ENCODE results near the gene HMGCR.

DNA sequence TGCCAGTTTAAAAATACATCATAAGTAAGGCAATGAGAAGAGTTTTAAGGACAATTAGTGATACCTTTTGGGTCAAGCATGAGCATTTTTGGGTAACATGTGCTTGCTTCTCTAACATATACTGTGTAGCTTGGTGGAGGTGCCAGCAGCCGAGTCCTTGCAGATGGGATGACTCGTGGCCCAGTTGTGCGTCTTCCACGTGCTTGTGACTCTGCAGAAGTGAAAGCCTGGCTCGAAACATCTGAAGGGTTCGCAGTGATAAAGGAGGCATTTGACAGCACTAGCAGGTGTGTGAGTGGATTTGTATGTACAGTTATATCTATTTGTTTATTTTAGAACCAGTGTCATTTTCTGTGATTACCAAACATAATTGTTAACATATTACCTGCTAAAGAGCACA lies 18.2 kb downstream of the HMGCR start:
- TF ChIP-seq, protein P1, sequence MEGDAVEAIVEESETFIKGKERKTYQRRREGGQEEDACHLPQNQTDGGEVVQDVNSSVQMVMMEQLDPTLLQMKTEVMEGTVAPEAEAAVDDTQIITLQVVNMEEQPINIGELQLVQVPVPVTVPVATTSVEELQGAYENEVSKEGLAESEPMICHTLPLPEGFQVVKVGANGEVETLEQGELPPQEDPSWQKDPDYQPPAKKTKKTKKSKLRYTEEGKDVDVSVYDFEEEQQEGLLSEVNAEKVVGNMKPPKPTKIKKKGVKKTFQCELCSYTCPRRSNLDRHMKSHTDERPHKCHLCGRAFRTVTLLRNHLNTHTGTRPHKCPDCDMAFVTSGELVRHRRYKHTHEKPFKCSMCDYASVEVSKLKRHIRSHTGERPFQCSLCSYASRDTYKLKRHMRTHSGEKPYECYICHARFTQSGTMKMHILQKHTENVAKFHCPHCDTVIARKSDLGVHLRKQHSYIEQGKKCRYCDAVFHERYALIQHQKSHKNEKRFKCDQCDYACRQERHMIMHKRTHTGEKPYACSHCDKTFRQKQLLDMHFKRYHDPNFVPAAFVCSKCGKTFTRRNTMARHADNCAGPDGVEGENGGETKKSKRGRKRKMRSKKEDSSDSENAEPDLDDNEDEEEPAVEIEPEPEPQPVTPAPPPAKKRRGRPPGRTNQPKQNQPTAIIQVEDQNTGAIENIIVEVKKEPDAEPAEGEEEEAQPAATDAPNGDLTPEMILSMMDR (IDR thresholded peaks at IDR 0.05; ENCODE audit: low read depth, low read length, poor library complexity, severe bottlenecking), result no peak
- no peak for TF ChIP-seq EZH2phosphoT487 (IDR thresholded peaks at IDR 0.05; ENCODE audit: borderline replicate concordance, low read length)

All from DOHH2 (cell line).